ENCODE data around the gene GET3.
"Not testable (repeated sequence)": the region's sequence is repeated elsewhere in the genome, so short reads cannot be mapped to it uniquely, and the experiment has no call there.

The GET3 gene

DNA sequence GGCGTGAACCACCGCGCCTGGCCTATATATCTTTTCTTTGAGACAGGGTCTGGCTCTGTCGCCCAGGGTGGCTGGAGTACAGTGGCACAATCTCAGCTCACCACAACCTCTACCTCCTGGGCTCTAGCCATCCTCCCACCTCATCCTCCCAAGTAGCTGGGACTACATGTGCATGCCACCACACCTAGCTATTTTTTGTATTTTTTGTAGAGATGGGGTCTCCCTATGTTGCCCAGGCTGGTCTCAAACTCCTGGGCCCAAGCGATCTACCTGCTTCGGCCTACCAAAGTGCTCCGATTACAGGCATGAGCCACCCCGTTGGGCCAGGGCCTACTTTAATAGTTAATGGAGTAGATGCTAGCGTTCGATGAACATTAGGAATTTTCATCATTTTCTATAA lies 17.0 kb upstream of the GET3 start:
- no peak for DNase-seq

DNA sequence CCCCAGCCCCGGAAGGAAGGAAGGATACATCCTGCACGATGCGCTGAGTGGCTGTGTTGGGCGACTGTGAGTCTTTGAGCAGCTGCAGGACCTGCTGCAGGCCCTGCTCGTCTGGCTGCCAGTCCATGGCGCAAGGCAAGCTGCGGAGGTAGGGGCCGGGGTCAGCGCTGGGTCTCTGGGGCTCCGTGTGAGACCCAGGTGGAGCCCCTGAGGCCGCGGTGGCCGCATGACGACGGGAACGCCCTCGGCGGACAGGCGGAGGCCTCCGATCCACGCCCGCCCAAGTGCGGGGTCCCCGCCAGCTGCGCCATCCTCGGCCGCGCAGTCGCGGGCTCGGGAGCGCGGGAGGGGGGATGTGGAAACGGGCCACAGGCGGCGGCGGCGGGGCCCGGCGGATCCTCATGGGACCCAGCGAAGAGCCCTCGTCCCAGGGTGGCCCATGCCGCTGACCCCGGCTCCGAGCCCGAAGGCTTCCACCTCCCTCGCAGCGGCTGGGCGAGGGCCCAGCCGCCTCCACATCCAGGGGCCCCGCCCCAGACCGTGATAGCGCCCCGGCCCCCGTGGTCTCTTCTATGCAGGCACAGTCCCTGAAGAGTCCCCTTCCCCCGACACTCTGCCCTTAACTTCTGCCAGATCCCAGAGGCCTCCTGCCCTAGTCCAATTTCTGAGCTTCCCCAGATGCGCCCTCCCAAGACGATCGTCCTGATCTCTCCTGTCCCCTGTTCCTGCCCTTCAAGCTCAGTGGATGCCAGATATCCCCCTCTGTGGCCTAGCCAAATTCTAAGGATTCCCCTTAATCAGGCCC lies 16.2 kb upstream of the GET3 start:
- DNase-seq: no peak

DNA sequence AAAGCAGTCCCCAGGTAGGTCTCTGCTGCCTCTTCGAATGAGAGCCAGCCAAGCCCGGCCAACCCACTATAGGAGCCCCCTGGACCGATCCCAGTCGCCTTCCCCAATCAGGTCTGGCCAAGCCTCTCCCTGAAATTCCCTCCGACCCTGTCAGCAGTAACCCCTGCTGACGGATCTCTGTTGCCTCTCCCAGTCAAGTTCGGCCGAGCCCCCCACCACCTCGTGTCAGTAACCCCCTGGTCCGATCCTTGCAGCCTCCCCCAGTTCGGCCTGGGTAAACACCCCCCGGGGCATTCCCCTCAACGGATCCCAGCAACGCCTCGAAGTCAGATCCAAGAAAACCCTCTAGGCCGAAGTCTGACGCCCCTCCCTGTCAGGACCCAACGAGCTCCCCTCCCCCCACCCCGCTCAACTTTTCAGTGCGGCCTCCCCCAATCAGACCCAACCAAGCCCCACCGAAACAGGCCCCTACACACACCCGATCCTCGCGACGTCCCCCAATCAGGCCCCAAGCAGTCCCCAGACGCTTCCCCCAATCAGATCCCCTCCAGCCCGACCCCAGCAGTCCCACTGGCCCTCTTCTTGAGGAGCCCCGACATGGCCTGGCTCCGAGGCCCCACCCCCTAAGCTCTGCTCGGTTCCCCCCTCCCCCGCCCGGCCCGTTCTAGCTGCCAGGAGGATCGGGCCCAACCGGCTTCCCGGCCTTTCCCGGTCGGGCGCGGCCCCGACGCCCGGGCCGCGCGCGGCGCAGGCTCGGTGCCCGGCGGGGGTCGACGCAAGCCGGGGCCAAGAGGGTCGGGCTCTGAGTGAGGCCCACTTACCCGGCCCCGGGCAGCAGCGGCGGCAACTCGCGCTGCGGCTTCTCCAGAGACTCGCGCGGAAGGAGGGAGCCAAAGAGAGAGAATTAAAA lies 15.4 kb upstream of the GET3 start:
- peak; percentile 54 to 64 for DNase-seq

GRCh38 chr19:12722566-12723380 lies 14.5 kb upstream of the GET3 start:
- DNase-seq: peak; percentile 97

DNA sequence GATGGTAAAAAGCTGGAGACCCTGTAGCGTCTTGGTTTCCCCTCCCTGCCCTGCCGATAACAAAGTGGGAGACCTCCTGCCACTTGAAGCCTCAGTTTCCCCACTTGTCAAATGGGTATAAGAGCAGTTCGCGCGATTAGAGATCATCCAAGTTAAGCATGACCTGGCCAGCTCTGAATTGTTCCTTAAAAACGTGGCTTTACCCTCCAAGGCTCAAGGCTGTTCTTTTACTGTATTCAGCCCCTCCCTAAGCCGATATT lies 14.0 kb upstream of the GET3 start:
- peak in 1 of 2 donors; percentile 10 for DNase-seq

DNA sequence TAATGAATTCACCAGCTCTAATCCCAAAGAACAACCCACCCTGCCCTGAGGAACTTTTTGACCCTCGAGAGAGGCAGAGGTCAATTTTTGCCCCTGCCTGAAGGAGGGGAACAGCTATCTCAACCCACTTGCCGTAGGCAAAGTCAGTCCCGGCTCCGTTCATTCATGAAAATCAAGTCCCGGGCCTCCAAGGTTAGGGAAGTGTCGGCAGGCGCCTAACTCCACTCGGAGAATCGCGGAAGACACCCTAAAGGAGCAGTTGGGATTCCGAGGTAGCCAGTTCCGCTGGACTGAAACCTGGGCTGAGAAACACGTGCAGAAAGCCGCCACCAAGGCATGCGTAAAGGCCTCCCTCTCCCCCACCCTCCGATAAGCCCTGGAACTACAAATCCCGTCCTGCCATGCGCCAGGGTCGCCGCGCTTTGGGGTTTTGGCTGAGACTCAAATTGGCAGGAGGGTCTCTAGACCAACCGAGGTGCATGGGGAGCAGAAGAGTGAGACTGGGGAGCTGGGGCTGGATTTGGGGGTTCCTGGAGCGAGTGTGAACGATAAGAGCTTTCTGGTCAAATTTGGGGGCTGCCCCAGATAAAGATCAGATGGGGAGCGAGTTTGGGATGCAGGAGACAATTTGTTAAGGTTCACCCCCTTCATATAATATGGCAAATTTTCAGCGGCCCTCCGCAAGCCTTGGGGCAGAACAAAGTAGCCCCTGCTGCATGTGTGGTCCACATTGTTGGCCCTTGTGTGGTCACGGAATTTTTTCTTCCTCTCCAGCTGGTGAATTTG lies 13.5 kb upstream of the GET3 start, which contains the start of gene TNPO2:
Gene TNPO2, minus strand, starts transcription at position 292 of the 786 bp plus-strand sequence. CDS start 2,955 bp downstream, outside the sequence.
- peak; percentile 67 to 68 for DNase-seq

GRCh38 chr19:12725612-12726011 lies 11.7 kb upstream of the GET3 start:
- not testable (repeated sequence) for DNase-seq

GRCh38 chr19:12726988-12727316 lies 10.3 kb upstream of the GET3 start:
- DNase-seq: no peak

- DNase-seq: no peak
Observed at GRCh38 chr19:12727745-12728433, 9.4 kb upstream of the GET3 start.

- no peak for DNase-seq
Observed at GRCh38 chr19:12730064-12730463, 7.2 kb upstream of the GET3 start.

GRCh38 chr19:12731337-12731736 lies 6.0 kb upstream of the GET3 start:
- DNase-seq: no peak

DNA sequence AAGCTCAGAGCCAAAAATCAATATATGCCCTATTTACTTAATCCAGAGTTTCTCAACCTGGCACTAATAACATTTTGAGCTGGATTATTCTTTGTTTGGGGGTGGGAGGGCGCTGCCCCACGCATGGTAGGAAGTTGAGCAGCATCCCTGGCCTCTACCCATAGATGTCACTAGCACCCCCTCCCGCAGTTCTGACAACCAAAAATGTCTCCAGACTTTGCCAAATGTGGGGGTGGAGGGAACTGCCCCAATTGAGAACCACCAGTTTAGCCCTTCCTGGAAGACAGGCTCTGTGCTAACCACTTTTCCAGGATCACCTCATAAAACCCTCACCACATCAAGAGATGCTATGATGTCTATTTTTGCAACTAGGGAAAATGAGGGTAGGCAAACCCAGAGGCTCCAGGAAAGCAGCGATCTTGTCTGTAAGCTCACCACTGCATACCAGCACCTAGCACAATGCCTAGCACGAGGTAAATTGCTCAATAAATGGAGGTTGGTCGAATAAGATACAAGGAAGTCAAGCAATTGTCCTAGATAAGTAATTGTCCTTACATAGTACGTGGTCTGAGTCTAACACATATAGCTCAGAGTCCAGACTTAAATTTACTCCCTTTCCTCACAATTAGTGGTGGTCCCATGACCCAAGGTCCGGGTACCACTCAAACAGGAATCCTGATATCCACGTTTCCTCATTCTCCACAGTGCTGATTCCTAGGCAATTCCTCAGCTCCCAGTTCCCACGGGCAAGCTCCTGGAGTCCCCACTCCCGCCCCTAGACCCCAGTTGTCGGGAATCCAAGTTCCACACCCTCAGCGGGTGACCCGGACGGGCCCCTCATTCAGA lies 3.7 kb upstream of the GET3 start:
- peak; percentile 45 to 57 for DNase-seq

DNA sequence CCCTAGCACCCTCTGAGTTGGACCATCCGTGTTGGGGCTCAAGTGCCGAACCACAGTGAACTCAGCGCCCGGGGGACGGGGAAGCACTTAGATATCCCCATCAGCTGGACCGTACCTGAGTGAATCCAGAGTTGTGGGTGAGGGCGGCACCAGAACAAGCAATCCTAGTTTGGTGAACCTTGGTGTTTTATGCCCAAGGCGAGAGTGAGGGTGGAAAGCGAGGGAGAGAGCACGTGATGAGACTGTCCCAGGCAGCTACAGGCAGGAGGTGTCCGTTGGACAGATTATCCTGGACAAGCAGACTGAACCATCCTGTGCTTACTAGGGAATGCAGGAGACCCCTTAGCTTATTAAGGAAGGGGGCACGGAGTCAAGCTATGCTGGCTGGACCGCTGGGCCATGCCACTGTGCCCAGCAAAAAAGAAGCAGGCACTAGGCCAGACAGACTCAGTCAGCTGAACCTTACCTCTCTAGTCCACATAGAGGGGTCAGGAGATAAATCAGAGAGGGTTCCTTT lies 596 bp downstream of the GET3 start:
- DNase-seq: no peak

DNA sequence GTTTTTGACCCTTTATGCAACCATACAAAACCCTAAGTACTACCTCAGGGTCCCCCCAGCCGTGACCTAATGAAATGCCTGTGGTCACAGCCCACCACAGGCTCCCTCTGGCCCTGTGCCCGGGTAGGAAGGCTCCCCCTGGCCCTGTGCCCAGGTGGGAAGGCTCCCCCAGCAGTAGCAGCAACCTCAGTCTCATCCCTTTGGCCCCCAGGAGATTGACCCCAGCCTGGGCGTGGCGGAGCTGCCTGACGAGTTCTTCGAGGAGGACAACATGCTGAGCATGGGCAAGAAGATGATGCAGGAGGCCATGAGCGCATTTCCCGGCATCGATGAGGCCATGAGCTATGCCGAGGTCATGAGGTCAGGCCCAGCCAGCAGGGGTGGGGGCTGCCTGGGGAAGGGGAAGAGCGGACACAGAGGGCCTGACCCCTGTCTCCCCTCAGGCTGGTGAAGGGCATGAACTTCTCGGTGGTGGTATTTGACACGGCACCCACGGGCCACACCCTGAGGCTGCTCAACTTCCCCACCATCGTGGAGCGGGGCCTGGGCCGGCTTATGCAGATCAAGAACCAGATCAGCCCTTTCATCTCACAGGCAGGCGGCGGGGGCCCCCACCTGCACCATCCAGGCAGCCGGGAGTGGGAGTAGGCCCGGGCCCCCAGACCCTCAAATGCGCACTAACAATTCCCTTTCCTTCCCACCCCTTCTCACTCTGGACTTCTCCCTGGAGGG lies 8.0 kb downstream of the GET3 start:
- no peak for DNase-seq

GRCh38 chr19:12748489-12748888 lies 11.2 kb downstream of the GET3 start:
- DNase-seq: no peak

- no peak for DNase-seq
Observed at GRCh38 chr19:12749938-12750521, 12.7 kb downstream of the GET3 start.

GRCh38 chr19:12750851-12751250 lies 13.6 kb downstream of the GET3 start:
- no peak for DNase-seq

DNA sequence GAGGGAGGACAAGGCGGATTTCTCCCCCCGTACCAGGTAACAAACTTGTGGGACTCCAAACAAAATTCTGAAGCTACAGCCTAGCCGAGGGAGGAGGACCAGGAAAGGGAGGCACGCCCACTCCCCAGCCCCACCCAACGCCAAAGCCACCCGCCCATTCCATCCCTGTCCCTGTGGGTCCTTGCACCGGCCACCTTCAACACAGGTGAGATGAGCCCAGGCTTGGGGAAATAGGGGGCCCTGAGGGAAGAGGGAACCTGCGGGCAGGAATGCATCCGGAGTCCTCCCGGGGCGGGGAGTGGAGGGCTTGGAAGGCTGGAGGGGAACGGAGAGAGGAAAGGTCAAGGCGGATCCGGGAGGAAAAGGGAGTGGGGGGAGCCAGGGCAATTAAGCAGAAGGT lies 14.3 kb downstream of the GET3 start, which contains the start of gene BEST2:
Gene BEST2, plus strand, starts transcription at position 157 of the 400 bp plus-strand sequence. CDS start 802 bp downstream, outside the sequence.
- DNase-seq: no peak

DNA sequence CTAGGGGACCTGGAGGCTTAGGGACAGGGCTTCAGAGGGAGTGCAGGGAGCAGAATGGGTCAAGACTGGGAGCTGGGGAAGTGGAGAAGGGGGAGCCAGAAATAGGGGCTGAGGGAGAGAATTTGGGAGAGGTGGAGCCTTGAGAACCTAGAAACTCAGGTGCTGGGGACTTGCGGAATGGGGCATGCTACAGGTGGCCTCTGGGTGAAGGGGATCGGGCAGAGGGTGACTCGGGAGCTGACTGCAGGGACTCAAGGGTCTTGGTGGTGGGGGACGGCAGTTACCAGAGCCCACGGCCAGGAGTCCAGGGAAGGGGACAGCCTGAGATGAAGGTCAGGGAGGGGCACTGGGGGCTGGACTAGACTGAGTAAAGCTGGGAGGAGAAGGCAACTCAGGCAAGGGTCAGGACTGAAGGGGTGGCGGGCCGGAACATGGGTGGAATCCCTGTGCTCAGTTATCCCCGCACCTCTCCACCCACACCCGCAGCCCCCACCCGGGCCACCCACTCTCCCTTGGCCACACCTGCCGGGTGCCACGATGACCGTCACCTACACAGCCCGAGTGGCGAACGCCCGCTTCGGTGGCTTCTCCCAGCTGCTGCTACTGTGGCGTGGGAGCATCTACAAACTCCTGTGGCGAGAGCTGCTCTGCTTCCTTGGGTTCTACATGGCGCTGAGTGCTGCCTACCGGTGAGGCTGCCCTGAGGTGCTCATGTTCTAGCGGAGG lies 14.9 kb downstream of the GET3 start:
- DNase-seq: no peak
